ENCODE measurements around the gene KCNC1. TPM values are rescaled to one million over a fixed set of nuclear protein-coding genes. Genes with fewer than 3 reads are reported as not detected.

KCNC1 gene
- total RNA-seq, 4 donors from 2014 or later, result 0.27 to 0.77 TPM; not detected in 2

DNA sequence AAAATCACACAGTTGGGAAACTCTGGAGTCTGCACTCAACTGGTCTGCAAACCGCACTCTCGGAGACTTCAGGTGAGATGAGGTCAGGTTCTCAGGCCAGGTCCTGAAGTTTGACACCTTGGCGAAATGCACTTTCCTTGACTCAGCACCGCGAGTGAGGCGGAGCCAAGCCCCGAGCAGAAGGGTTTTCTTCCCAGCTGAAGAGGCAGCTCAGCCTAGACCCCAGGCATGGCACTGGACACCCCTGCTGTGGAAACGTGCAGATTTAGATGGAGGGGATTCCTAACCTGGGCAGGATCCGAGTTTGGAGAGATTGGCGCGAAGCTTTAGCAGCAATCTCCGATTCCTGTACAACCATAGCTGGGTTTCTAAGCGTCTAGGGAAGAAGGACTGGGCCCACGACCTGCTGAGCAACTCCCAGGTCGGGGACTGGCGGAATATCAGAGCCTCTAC, 16.0 kb upstream of the KCNC1 start:
- no peak for ATAC-seq
- TF ChIP-seq POLR2A (IDR thresholded peaks at IDR 0.05) (no peak), POLR2AphosphoS5 (IDR thresholded peaks at IDR 0.05) (no peak)
- TF ChIP-seq, protein P1, sequence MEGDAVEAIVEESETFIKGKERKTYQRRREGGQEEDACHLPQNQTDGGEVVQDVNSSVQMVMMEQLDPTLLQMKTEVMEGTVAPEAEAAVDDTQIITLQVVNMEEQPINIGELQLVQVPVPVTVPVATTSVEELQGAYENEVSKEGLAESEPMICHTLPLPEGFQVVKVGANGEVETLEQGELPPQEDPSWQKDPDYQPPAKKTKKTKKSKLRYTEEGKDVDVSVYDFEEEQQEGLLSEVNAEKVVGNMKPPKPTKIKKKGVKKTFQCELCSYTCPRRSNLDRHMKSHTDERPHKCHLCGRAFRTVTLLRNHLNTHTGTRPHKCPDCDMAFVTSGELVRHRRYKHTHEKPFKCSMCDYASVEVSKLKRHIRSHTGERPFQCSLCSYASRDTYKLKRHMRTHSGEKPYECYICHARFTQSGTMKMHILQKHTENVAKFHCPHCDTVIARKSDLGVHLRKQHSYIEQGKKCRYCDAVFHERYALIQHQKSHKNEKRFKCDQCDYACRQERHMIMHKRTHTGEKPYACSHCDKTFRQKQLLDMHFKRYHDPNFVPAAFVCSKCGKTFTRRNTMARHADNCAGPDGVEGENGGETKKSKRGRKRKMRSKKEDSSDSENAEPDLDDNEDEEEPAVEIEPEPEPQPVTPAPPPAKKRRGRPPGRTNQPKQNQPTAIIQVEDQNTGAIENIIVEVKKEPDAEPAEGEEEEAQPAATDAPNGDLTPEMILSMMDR (IDR thresholded peaks at IDR 0.05), result no peak

DNA sequence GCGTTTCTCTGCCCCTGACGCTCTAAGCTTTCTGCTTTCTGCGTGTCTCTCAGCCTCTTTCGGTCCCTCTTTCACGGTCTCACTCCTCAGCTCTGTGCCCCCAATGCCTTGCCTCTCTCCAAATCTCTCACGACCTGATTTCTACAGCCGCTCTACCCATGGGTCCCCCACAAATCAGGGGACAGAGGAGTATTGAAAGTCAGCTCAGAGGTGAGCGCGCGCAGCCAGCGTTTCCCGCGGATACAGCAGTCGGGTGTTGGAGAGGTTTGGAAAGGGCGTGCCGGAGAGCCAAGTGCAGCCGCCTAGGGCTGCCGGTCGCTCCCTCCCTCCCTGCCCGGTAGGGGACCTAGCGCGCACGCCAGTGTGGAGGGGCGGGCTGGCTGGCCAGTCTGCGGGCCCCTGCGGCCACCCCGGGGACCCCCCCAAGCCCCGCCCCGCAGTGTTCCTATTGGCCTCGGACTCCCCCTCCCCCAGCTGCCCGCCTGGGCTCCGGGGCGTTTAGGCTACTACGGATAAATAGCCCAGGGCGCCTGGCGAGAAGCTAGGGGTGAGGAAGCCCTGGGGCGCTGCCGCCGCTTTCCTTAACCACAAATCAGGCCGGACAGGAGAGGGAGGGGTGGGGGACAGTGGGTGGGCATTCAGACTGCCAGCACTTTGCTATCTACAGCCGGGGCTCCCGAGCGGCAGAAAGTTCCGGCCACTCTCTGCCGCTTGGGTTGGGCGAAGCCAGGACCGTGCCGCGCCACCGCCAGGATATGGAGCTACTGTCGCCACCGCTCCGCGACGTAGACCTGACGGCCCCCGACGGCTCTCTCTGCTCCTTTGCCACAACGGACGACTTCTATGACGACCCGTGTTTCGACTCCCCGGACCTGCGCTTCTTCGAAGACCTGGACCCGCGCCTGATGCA, 15.3 kb upstream of the KCNC1 start, which contains the start of gene MYOD1:
MYOD1 (plus strand) TSS at position 544 of the 910 bp plus-strand sequence; CDS start at position 756, 212 bp downstream.
- Histone ChIP-seq H3K36me3 (no peaks in the 10 kb centered on the region), H3K27ac (no peak within 1 kb of the TSS), H3K4me1 (peaks cover 0 to 35% (median 9%) of the 10 kb centered on the region in 3 donors), H3K4me3 (no peak within 1 kb of the TSS), H3K27me3 (peaks cover 97% of the 10 kb centered on the region), H3K9me3 (no peaks in the 10 kb centered on the region)
- TF ChIP-seq EP300 (IDR thresholded peaks at IDR 0.05) (no peak), POLR2AphosphoS5 (IDR thresholded peaks at IDR 0.05) (no peak), POLR2A (IDR thresholded peaks at IDR 0.05) (no peak)
- TF ChIP-seq, protein P1 (IDR thresholded peaks at IDR 0.05), result no peak
- ATAC-seq, result no peak
- 0% methylated on average over 3 to 5 of the region's 68 CpGs for WGBS, 2 donors (ENCODE audit: low coverage in 1 of 2)

More for the DNA sequence above, 16.0 kb upstream of the KCNC1 start:
- Histone ChIP-seq H3K27me3 (peaks cover 97% of the 10 kb centered on the region), H3K27ac (no peak overlapping the region), H3K36me3 (no peaks in the 10 kb centered on the region), H3K4me3 (no peak overlapping the region), H3K4me1 (peaks cover 0 to 35% (median 9%) of the 10 kb centered on the region in 3 donors), H3K9me3 (no peaks in the 10 kb centered on the region)
- 13 to 15% methylated on average over 2 of the region's 16 CpGs for WGBS, 2 donors (ENCODE audit: low coverage in 1 of 2)

DNA sequence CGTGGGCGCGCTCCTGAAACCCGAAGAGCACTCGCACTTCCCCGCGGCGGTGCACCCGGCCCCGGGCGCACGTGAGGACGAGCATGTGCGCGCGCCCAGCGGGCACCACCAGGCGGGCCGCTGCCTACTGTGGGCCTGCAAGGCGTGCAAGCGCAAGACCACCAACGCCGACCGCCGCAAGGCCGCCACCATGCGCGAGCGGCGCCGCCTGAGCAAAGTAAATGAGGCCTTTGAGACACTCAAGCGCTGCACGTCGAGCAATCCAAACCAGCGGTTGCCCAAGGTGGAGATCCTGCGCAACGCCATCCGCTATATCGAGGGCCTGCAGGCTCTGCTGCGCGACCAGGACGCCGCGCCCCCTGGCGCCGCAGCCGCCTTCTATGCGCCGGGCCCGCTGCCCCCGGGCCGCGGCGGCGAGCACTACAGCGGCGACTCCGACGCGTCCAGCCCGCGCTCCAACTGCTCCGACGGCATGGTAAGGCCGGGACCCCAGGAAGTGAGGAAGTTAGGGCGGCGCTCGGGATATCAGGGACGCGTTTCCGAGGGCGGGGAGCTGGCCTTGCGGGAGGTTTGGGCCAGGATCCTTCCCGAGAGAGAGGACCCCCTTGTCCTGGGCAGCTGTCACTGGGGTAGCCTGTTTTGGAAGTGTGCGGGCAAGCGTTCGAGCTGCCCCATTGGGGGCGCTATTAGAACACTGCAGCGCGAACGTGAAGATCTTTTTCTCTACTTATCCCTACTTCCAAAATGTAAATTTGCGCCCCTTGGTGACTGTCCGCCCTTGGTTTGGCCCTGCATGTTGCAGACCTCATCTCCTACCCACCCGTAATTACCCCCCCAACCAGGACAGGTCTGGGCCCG, 14.4 kb upstream of the KCNC1 start:
- WGBS, 2 donors (ENCODE audit: low coverage in 1 of 2), result no CpG with 5 or more reads among the region's 85 CpGs
- TF ChIP-seq, protein P1 (IDR thresholded peaks at IDR 0.05), result peak in 1 of 4 experiments; percentile 19
- no peak for TF ChIP-seq POLR2A (IDR thresholded peaks at IDR 0.05)
- Histone ChIP-seq H3K4me1 (peaks cover 0 to 35% (median 9%) of the 10 kb centered on the region in 3 donors), H3K9me3 (no peaks in the 10 kb centered on the region), H3K27me3 (peaks cover 97% of the 10 kb centered on the region), H3K27ac (no peak overlapping the region), H3K36me3 (no peaks in the 10 kb centered on the region), H3K4me3 (no peak overlapping the region)
- ATAC-seq, result no peak

DNA sequence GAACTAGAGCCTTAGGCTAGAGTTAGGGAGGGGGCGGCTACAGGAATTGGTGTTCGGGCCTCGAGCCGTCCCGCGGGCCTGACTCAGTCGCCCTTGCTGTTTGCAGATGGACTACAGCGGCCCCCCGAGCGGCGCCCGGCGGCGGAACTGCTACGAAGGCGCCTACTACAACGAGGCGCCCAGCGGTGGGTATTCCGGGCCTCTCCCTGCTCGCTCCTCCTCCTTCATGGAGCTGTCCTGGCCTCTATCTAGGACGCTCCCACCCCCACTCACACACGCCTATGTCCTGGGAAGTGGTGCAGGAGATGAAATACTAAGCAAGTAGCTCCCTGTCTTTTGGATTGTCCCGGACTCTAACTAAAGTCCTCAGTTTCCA, 13.8 kb upstream of the KCNC1 start:
- TF ChIP-seq POLR2A (IDR thresholded peaks at IDR 0.05), result no peak
- TF ChIP-seq, protein P1 (IDR thresholded peaks at IDR 0.05), result no peak
- TF ChIP-seq POLR2AphosphoS5 (IDR thresholded peaks at IDR 0.05), result no peak
- TF ChIP-seq EP300 (IDR thresholded peaks at IDR 0.05), result no peak
- H3K27me3 ChIP-seq, result peaks cover 96% of the 10 kb centered on the region
- no peak overlapping the region for H3K4me3 ChIP-seq
- H3K36me3 ChIP-seq, result no peaks in the 10 kb centered on the region
- no peak for ATAC-seq
- H3K4me1 ChIP-seq, result peaks cover 0 to 35% (median 9%) of the 10 kb centered on the region in 3 donors
- no CpG with 5 or more reads among the region's 24 CpGs for WGBS, 2 donors (ENCODE audit: low coverage in 1 of 2)
- H3K9me3 ChIP-seq, result no peaks in the 10 kb centered on the region
- no peak overlapping the region for H3K27ac ChIP-seq
